K562 (cell line): ENCODE measurements around the gene TULP4. TPM values are rescaled to one million over a fixed set of nuclear protein-coding genes. Genes with fewer than 3 reads are reported as not detected.

ENCODE experiments used
- E2F5 ChIP-seq: sonication (generic); formaldehyde crosslinking; IDR thresholded peaks from 2 replicates; pipeline ENCODE4 v1.8.0; 2022; ENCODE audit warnings: mild to moderate bottlenecking, missing genetic modification reagents
- FUS ChIP-seq: fragments of 200-400 bp; formaldehyde crosslinking; optimal IDR thresholded peaks from 2 replicates; pipeline ENCODE3; 2017; ENCODE audit warnings: low read depth, low read length
- HDAC3 ChIP-seq: fragments of 450-650 bp; IDR thresholded peaks from 2 replicates; pipeline ENCODE4 v1.6.1; 2018; ENCODE audit warnings: borderline replicate concordance, mild to moderate bottlenecking, moderate library complexity; ENCODE audit not compliant: partially characterized antibody
- MAFF ChIP-seq: IDR thresholded peaks from 2 replicates; pipeline ENCODE4 v1.6.1; 2012; ENCODE audit warnings: low read length, improper control_type of control experiment
- MAFG ChIP-seq: fragments of 450-650 bp; conservative IDR thresholded peaks from 2 replicates; pipeline ENCODE4 v1.6.1; 2016; ENCODE audit warnings: missing genetic modification characterization, missing compliant biosample characterization
- NBN ChIP-seq: fragments of 450-650 bp; IDR thresholded peaks from 2 replicates; pipeline ENCODE4 v1.6.1; 2016; ENCODE audit warnings: low read depth, mild to moderate bottlenecking
- NR2C1 ChIP-seq, 2 experiments: fragments of 450-650 bp; IDR thresholded peaks; 2 replicates each; pipeline ENCODE4 v1.6.1; 2017; ENCODE audit warnings: mild to moderate bottlenecking in 2 of 2, antibody characterized with exemption in 1 of 2, inconsistent platforms in 1 of 2, missing compliant biosample characterization in 1 of 2, missing genetic modification characterization in 1 of 2
- POLR2B ChIP-seq: fragments of 450-650 bp; IDR thresholded peaks from 2 replicates; pipeline ENCODE4 v1.6.1; 2018; ENCODE audit warnings: low read depth; ENCODE audit not compliant: partially characterized antibody
- RREB1 ChIP-seq: fragments of 250-450 bp; sonication (Bioruptor Pico); IDR thresholded peaks from 2 replicates; pipeline ENCODE4 v1.4.0; 2020
- SMC3 ChIP-seq: conservative IDR thresholded peaks from 2 replicates; pipeline ENCODE4 v1.6.1; 2011; ENCODE audit warnings: low read depth, low read length, improper control_type of control experiment; ENCODE audit not compliant: insufficient read depth
- TEAD1 ChIP-seq, 2 experiments: fragments of 450-650 bp in 1 of 2; sonication (generic) in 1 of 2; formaldehyde crosslinking; IDR thresholded peaks; 2 replicates each; pipeline versions ENCODE4 v1.4.0 to v1.8.0; 2020 to 2022; ENCODE audit warnings: mild to moderate bottlenecking in 2 of 2, missing genetic modification reagents in 1 of 2
- USF2 ChIP-seq: sonication (generic); formaldehyde crosslinking; IDR thresholded peaks from 2 replicates; pipeline ENCODE4 v1.5.0; 2020; ENCODE audit warnings: missing genetic modification reagents
- YY1 ChIP-seq, 3 experiments: IDR thresholded peaks; 2 replicates each; pipeline ENCODE4 v1.6.1; 2011; ENCODE audit warnings: low read length in 2 of 3, mild to moderate bottlenecking in 2 of 3, moderate library complexity in 2 of 3, borderline replicate concordance in 1 of 3, control low read depth in 1 of 3, low read depth in 1 of 3; ENCODE audit not compliant: insufficient read depth in 3 of 3, insufficient replicate concordance in 2 of 3, control insufficient read depth in 1 of 3, insufficient read length in 1 of 3; ENCODE audit errors: extremely low read depth in 1 of 3
- ZBTB12 ChIP-seq: fragments of 250-450 bp; sonication (Bioruptor Pico); IDR thresholded peaks from 2 replicates; pipeline ENCODE4 v1.4.0; 2020
- ZNF384 ChIP-seq: IDR thresholded peaks from 2 replicates; pipeline ENCODE4 v1.6.1; 2012; ENCODE audit warnings: low read depth, low read length, improper control_type of control experiment
- ZNF76 ChIP-seq: fragments of 250-450 bp; sonication (Bioruptor Pico); IDR thresholded peaks from 2 replicates; pipeline ENCODE4 v1.4.0; 2020; ENCODE audit warnings: mild to moderate bottlenecking, moderate library complexity, borderline replicate concordance
- polyA plus RNA-seq, 8 experiments: library from polyadenylated mRNA; depleted of rRNA in 4 of 8; stranded (reverse) in 5 of 8; unstranded in 3 of 8; fragments of >200 nt; fragmentation: Nextera tagmentation in 2 of 8; fragmentation: Illumina TruSeq in 1 of 8; extraction: Ambion mirVana in 2 of 8; extraction: Trizol in 1 of 8; gene quantifications; 2 replicates each; pipeline versions ENCODE4 v1.2.1 to v1.2.3, GENCODE V29; 2011 to 2014; ENCODE audit warnings: inconsistent platforms in 1 of 8, missing spikeins in 1 of 8
- total RNA-seq, 7 experiments: library from RNA; depleted of rRNA in 6 of 7; stranded (reverse); fragments of >200 nt in 6 of 7; fragmentation: Illumina TruSeq in 2 of 7; extraction: Trizol in 2 of 7; gene quantifications; 2 replicates each; pipeline versions ENCODE4 v1.2.1 to v1.2.3, GENCODE V29; 2011 to 2021; ENCODE audit warnings: low replicate concordance in 1 of 7

Gene TULP4
- total and polyA plus RNA-seq, 9 of the 15 experiments (the other 6 are each of a cell fraction or from before 2014, with no cell fraction given), result 1.2 to 50.4 (median 11.0) TPM

- peak in 1 of 2 experiments; percentile 13; a peak in 1 of 4 replicates for TF ChIP-seq TEAD1 (CRISPR knock-in tag; IDR thresholded peaks at IDR 0.05)
- no peak for TF ChIP-seq USF2
- no peak for TF ChIP-seq E2F5
- 0 out of 2 replicates have a peak, but pooled peaks have one; percentile 14 for TF ChIP-seq MAFF
- no peak for TF ChIP-seq ZNF76
- TF ChIP-seq NR2C1 (IDR thresholded peaks at IDR 0.05), result no peak; the same call in 1 of the 2 replicates
- no peak for TF ChIP-seq NR2C1 (tag; IDR thresholded peaks at IDR 0.05)
- no peak for TF ChIP-seq SMC3
- peak; percentile 88 for TF ChIP-seq NBN
- TF ChIP-seq YY1 (IDR thresholded peaks at IDR 0.05; ENCODE audit: borderline replicate concordance in 1 of 3, control insufficient read depth in 1 of 3, extremely low read depth in 1 of 3, insufficient read depth in 3 of 3, insufficient read length in 1 of 3, insufficient replicate concordance in 2 of 3, low read depth in 1 of 3, low read length in 2 of 3), result no peak
- TF ChIP-seq ZNF384, result no peak
- no peak for TF ChIP-seq RREB1
- no peak for TF ChIP-seq FUS
- TF ChIP-seq ZBTB12 (CRISPR knock-in tag), result no peak
- TF ChIP-seq POLR2B, result no peak
- TF ChIP-seq MAFG (tag), result no peak
- no peak for TF ChIP-seq HDAC3
Observed at GRCh38 chr6:158552055-158552795, 240.0 kb downstream of the TULP4 start (continued).
